ENCODE results near the gene LSM4. TPM values are rescaled to one million over a fixed set of nuclear protein-coding genes. Genes with fewer than 3 reads are reported as not detected.

LSM4 gene
- total RNA-seq, 1 donor from 2014 or later = 170 TPM

GRCh38 chr19:18293642-18294466 lies 29.0 kb downstream of the LSM4 start:
- intact Hi-C loops (cut with micrococcal nuclease) = loop anchor here (1.0 to 2.0 kb wide), 2 partner anchors 10 to 15 kb away; no protein-coding TSS in a partner anchor

- intact Hi-C loops (cut with micrococcal nuclease) = loop anchor here (2.0 kb wide), 1 partner anchor 14 kb away; no protein-coding TSS in a partner anchor
These were observed 29.9 kb downstream of the LSM4 start for GRCh38 chr19:18292810-18293641.

GRCh38 chr19:18292462-18292809 lies 30.4 kb downstream of the LSM4 start:
- intact Hi-C loops (cut with micrococcal nuclease) = loop anchor here (2.0 kb wide), 1 partner anchor 14 kb away; no protein-coding TSS in a partner anchor

- intact Hi-C loops (cut with micrococcal nuclease) = loop anchor here (1.0 to 2.0 kb wide), 2 partner anchors 13 to 31 kb away; partner anchors contain the start of gene LSM4
These were observed 31.1 kb downstream of the LSM4 start for GRCh38 chr19:18291590-18292461.

- intact Hi-C loops (cut with micrococcal nuclease) = loop anchor here (1.0 kb wide), 1 partner anchor 32 kb away; the partner anchor contains the start of gene LSM4
These were observed 31.8 kb downstream of the LSM4 start for GRCh38 chr19:18291019-18291524.

- intact Hi-C loops (cut with micrococcal nuclease) = loop anchor here (1.0 kb wide), 3 partner anchors 8 to 33 kb away; partner anchors contain the start of gene LSM4
These were observed 32.4 kb downstream of the LSM4 start for GRCh38 chr19:18290302-18291018.

GRCh38 chr19:18289471-18290301 lies 33.2 kb downstream of the LSM4 start:
- intact Hi-C loops (cut with micrococcal nuclease) = loop anchor here (1.0 kb wide), 2 partner anchors 7 to 14 kb away; no protein-coding TSS in a partner anchor

GRCh38 chr19:18287836-18288772 lies 34.8 kb downstream of the LSM4 start:
- intact Hi-C loops (cut with micrococcal nuclease) = no loop called here

- intact Hi-C loops (cut with micrococcal nuclease) = no loop called here
These were observed 35.8 kb downstream of the LSM4 start for GRCh38 chr19:18286973-18287635.

GRCh38 chr19:18284712-18285360 lies 38.0 kb downstream of the LSM4 start:
- intact Hi-C loops (cut with micrococcal nuclease) = no loop called here

GRCh38 chr19:18283338-18283737 lies 39.5 kb downstream of the LSM4 start:
- intact Hi-C loops (cut with micrococcal nuclease) = no loop called here

GRCh38 chr19:18282788-18283141 lies 40.1 kb downstream of the LSM4 start:
- intact Hi-C loops (cut with micrococcal nuclease) = loop anchor here (1.0 kb wide), 1 partner anchor 8 kb away; no protein-coding TSS in a partner anchor

- intact Hi-C loops (cut with micrococcal nuclease) = loop anchor here (1.0 kb wide), 1 partner anchor 8 kb away; no protein-coding TSS in a partner anchor
These were observed 40.7 kb downstream of the LSM4 start for GRCh38 chr19:18282021-18282787.

GRCh38 chr19:18281082-18282020 lies 41.5 kb downstream of the LSM4 start, which contains the start of gene JUND:
TSS of gene JUND (minus strand) at chr19:18281622. CDS start at chr19:18281484, 138 bp downstream.
- intact Hi-C loops (cut with micrococcal nuclease) = loop anchor here (1.0 kb wide), 1 partner anchor 9 kb away; no protein-coding TSS in a partner anchor
